ENCODE data around the gene IL12RB2. TPM values are rescaled to one million over a fixed set of nuclear protein-coding genes. Genes with fewer than 3 reads are reported as not detected.
"Not testable (repeated sequence)": the region's sequence is repeated elsewhere in the genome, so short reads cannot be mapped to it uniquely, and the experiment has no call there.

Gene IL12RB2
- total RNA-seq, 4 donors from 2014 or later, result 0.79 to 4.5 (median 1.6) TPM

- H3K4me1 ChIP-seq, result peaks cover 22% of the 10 kb centered on the region
- DNase-seq (ENCODE audit: low spot score in 2 of 2), result no peak
- 85% methylated on average over 4 of the region's 4 CpGs for WGBS
- TF ChIP-seq POLR2AphosphoS5 (IDR thresholded peaks at IDR 0.05), result no peak
- no peak for TF ChIP-seq POLR2A (IDR thresholded peaks at IDR 0.05)
- TF ChIP-seq, protein P1, sequence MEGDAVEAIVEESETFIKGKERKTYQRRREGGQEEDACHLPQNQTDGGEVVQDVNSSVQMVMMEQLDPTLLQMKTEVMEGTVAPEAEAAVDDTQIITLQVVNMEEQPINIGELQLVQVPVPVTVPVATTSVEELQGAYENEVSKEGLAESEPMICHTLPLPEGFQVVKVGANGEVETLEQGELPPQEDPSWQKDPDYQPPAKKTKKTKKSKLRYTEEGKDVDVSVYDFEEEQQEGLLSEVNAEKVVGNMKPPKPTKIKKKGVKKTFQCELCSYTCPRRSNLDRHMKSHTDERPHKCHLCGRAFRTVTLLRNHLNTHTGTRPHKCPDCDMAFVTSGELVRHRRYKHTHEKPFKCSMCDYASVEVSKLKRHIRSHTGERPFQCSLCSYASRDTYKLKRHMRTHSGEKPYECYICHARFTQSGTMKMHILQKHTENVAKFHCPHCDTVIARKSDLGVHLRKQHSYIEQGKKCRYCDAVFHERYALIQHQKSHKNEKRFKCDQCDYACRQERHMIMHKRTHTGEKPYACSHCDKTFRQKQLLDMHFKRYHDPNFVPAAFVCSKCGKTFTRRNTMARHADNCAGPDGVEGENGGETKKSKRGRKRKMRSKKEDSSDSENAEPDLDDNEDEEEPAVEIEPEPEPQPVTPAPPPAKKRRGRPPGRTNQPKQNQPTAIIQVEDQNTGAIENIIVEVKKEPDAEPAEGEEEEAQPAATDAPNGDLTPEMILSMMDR (IDR thresholded peaks at IDR 0.05), result no peak
- TF ChIP-seq EP300 (IDR thresholded peaks at IDR 0.05), result no peak
- H3K9me3 ChIP-seq, result no peaks in the 10 kb centered on the region
- no peaks in the 10 kb centered on the region for H3K27me3 ChIP-seq
- H3K27ac ChIP-seq, result no peak overlapping the region
- no peaks in the 10 kb centered on the region for H3K36me3 ChIP-seq
- no peak overlapping the region for H3K4me3 ChIP-seq
Observed at GRCh38 chr1:67394548-67394947, 86.9 kb downstream of the IL12RB2 start.

- Histone ChIP-seq H3K27me3 (no peaks in the 10 kb centered on the region), H3K4me1 (no peaks in the 10 kb centered on the region), H3K27ac (no peak overlapping the region), H3K36me3 (no peaks in the 10 kb centered on the region), H3K9me3 (no peaks in the 10 kb centered on the region), H3K4me3 (no peak overlapping the region)
- 88% methylated on average over 7 of the region's 7 CpGs for WGBS
- no peak for DNase-seq (ENCODE audit: low spot score in 2 of 2)
- TF ChIP-seq POLR2AphosphoS5 (IDR thresholded peaks at IDR 0.05), result no peak
- TF ChIP-seq EP300 (IDR thresholded peaks at IDR 0.05), result no peak
- no peak for TF ChIP-seq POLR2A (IDR thresholded peaks at IDR 0.05)
- TF ChIP-seq, protein P1 (IDR thresholded peaks at IDR 0.05), result no peak
Observed at GRCh38 chr1:67399199-67399993, 91.7 kb downstream of the IL12RB2 start.

DNA sequence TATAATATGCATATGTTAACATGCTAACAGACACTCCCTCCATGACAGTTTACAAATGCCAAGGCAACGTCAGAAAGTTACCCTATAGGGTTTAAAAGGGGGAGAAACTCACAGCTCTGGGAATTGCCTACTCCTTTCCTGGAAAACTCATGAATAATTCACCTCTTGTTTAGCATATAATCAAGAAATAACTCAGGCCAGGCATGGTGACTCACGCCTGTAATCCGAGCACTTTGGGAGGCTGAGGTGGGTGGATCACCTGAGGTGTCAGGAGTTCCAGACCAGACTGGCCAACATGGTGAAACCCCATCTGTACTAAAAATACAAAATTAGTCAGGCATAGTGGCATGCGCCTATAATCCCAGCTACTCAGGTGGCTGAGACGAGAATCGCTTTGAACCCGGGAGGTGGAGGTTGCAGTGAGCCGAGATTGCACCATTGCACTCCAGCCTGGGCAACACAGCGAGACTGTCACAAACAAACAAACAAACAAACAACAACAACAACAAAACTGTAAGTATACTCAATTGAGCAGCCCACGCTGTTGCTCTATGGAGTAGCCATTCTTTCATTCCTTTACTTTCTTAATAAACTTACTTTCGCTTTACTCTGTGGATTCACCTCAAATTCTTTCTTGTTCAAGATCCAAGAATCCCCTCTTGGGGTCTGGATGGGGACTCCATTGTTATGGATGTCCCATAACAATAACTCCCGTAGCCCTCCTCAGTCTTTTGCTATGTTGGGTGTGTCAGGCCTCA is 92.5 kb downstream of the IL12RB2 start:
- not testable (repeated sequence) for H3K4me1 ChIP-seq; H3K27ac ChIP-seq; DNase-seq (ENCODE audit: low spot score in 2 of 2); H3K36me3 ChIP-seq; H3K27me3 ChIP-seq; H3K4me3 ChIP-seq; H3K9me3 ChIP-seq
- 68% methylated on average over 12 of the region's 12 CpGs for WGBS

GRCh38 chr1:67401443-67401842 is 93.8 kb downstream of the IL12RB2 start:
- Histone ChIP-seq H3K27ac (no peak overlapping the region), H3K4me3 (no peak overlapping the region), H3K27me3 (no peaks in the 10 kb centered on the region), H3K4me1 (no peaks in the 10 kb centered on the region), H3K9me3 (no peaks in the 10 kb centered on the region), H3K36me3 (no peaks in the 10 kb centered on the region)
- WGBS, result 91% methylated on average over 6 of the region's 6 CpGs
- no peak for DNase-seq (ENCODE audit: low spot score in 2 of 2)
- TF ChIP-seq POLR2A (IDR thresholded peaks at IDR 0.05) (no peak), EP300 (IDR thresholded peaks at IDR 0.05) (no peak), POLR2AphosphoS5 (IDR thresholded peaks at IDR 0.05) (no peak)
- TF ChIP-seq, protein P1 (IDR thresholded peaks at IDR 0.05), result no peak

DNA sequence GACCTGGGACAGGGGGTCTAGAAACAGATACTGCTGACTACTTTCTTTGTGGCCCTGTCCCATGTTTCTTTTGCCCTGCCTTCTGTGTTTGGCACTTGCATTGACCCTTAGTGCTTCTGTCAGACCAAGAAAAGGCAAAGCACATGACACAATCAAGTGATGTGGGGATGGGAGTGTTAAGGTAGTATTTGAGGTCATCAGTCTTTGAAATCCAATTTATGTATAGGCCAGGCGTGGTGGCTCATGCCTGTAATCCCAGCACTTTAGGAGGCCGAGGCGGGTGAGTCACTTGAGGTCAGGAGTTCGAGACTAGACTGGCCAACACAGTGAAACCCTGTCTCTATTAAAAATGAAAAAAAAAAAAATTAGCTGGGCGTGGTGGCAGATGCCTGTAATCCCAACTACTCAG is 96.5 kb downstream of the IL12RB2 start:
- H3K27ac ChIP-seq, result no peak overlapping the region
- no peak overlapping the region for H3K4me3 ChIP-seq
- no peak for TF ChIP-seq EP300 (IDR thresholded peaks at IDR 0.05)
- TF ChIP-seq, protein P1 (IDR thresholded peaks at IDR 0.05), result no peak
- no peak for TF ChIP-seq POLR2AphosphoS5 (IDR thresholded peaks at IDR 0.05)
- TF ChIP-seq POLR2A (IDR thresholded peaks at IDR 0.05), result no peak
- WGBS, result 71% methylated on average over 5 of the region's 5 CpGs
- no peaks in the 10 kb centered on the region for H3K4me1 ChIP-seq
- H3K36me3 ChIP-seq, result peaks cover 4% of the 10 kb centered on the region
- no peaks in the 10 kb centered on the region for H3K27me3 ChIP-seq
- no peaks in the 10 kb centered on the region for H3K9me3 ChIP-seq
- no peak for DNase-seq (ENCODE audit: low spot score in 2 of 2)

All from suprapubic skin (tissue), 4 donors.